Activated CD4-positive, alpha-beta T cell treated with anti-CD3 and anti-CD28 coated beads, Interleukin-10, Interleukin-2, amounts not matched to agents 100 ng/mL and 50 ng/mL, durations not matched to agents 16 hours and 8 hours (primary cell): ENCODE measurements around the gene EMCN.
"Not testable (repeated sequence)": the region's sequence is repeated elsewhere in the genome, so short reads cannot be mapped to it uniquely, and the experiment has no call there.

Experiments used
- DNase-seq: peaks from one replicate; pipeline ENCODE4 v3.0.0-alpha.2; 2020

EMCN gene

DNA sequence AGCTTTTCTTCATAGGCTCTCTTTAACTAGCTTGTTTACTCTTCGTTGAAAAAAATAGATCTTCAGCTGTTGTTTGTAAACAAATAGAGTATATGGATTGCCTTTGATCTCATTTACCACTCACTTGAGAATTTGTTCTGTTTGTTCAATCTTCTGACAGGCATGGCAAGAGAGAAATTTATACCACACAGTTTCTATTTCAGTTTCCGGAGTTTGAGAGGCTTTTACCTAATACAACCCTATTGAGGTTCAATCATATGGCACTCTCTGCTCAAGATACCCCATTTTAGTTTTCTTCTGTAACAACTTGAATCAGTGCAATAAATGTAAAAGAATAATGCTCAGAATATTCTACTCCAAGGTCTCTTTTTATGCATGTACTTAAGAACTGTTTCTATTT, 148.0 kb downstream of the EMCN start:
- DNase-seq: no peak

- DNase-seq: no peak
These were observed 150.4 kb downstream of the EMCN start for GRCh38 chr4:100367451-100367850.

DNA sequence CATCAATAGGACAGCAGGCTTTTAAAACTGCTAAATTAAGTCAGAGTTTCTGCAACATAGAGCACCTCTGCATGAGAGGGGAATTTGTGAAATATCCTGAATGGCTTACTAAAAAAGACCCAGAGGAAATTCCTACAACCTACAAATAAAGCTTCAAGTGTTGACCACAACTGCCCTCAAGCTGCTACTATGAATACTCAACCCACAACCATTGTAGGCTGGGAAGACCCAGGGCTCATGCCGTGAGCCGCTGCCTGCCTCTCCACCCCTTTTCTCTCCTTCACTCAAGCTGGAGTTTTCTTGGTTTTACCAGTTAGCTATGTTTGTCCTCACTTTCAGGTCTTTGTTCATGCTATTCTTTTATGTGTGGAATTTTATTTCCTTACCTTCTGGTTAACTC, 151.6 kb downstream of the EMCN start:
- no peak for DNase-seq

- DNase-seq: no peak
These were observed 155.5 kb downstream of the EMCN start for GRCh38 chr4:100362366-100362765.

DNA sequence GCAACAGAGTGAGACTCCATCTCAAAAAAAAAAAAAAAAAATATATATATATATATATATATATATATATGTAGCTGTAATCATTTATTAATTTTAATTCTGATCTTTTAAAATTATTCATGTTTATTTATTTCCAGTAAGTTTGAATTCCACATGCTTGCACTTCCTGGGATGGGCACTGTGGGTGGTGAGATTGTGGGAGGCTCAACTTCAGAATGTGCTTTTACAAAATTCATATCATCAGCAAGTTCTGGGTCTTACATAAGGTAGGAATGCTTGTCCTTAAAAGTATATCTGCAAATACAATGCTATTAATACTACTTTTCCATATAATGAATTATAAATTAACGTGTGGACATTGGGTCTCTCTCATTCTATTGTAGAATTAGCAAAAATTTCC, 156.5 kb downstream of the EMCN start:
- no peak for DNase-seq

GRCh38 chr4:100360211-100360610, 157.6 kb downstream of the EMCN start:
- no peak for DNase-seq

- DNase-seq: no peak
These were observed 158.4 kb downstream of the EMCN start for GRCh38 chr4:100359441-100359840.

DNA sequence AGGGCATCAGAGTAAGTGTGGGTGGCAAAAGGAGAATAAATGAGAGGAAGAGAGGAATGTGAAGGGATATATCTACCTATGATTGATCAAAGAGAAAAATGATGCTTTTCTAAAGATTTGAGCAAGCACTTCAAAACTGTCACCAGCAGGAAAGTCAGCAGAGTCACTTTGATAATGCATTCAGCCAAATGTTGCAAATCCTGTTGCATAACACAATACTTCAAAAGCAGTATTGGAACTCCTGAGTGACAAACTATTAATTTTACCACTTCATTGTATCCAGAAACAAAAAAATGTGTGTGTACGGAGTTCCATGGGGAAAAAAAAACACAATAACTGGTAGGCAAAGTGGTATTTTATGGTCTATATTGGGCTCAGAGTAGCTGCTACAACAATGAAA, 160.3 kb downstream of the EMCN start:
- no peak for DNase-seq

DNA sequence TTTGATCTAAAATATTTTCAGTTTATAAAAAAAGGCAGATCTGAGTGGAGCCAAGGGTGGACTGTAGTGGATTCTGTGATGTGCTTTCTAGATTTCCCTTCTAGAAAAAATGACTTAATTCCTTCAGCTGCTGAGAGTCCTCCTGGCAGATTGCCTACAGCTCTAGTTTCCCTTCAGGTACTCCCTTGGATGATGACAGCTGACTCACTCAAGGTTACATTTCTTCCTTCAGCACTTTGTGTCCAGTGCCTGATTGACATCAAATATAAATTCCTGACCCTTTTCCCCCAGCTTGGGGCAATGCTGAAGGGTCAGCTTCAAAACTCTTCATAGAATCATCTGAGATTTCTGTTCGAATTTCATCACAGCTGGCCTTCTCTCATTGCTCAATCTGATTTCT, 161.7 kb downstream of the EMCN start:
- DNase-seq: no peak

DNA sequence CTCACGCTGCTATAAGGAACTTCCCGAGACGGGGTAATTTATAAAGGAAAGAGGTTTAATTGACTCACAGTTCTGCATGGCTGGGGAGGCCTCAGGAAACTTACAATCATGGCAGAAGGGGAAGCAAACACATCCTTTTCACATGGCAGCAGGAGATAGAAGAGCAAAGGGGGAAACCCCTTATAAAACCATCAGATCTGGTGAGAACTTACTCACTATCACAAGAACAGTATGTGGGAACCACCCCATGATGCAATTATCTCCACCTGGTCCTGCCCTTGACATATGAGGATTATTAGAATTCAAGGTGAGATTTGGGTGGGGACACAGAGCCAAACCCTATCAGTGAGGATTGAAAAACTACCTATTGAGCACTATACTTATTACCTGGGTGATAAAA, 165.5 kb downstream of the EMCN start:
- not testable (repeated sequence) for DNase-seq

DNA sequence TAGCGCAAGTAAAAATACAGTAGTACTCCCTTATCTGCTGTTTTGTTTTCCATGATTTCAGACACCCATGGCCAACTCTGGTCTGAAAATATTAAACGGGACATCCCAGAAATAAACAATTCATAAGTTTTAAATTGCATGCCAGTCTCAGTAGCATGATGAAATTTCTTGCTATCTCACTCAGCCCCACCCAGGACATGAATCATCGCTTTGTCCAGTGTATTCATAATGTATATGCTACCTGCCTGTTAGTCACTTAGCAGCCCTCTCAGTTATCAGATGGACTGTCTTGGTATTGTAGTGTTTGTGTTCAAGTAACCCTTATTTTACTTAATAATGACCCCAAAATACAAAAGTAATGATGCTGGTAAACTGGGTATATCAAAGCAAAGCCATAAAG, 169.3 kb downstream of the EMCN start:
- no peak for DNase-seq

DNA sequence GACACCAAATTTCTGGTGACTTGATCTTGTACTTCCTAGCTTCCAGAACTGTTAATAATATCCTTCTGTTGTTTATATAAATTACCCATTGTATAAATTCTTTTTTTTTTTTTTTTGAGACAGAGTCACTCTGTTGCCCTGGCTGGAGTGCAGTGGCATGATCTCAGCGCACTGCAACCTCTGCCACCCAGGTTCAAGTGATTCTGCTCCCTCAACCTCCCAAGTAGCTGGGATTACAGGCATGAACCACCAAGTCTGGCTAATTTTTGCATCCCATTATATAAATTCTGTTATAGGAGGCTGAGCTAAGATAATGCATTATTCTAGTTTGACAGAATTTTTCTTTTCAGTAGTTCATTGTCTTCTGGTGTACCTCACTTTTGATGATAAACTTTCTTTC, 170.6 kb downstream of the EMCN start:
- no peak for DNase-seq

GRCh38 chr4:100345585-100345984, 172.2 kb downstream of the EMCN start:
- no peak for DNase-seq
